GM18868 (cell line): ENCODE results near the gene CEP57L1.
"Not testable (repeated sequence)": the region's sequence is repeated elsewhere in the genome, so short reads cannot be mapped to it uniquely, and the experiment has no call there.

Experiments
- ATAC-seq: cut with Tn5 transposase; IDR thresholded peaks from one replicate; pipeline ENCODE4 v1.9.1; 2021; ENCODE audit warnings: mild to moderate bottlenecking, moderate library complexity; ENCODE audit not compliant: unreplicated experiment

Gene CEP57L1

GRCh38 chr6:109104512-109104911 lies 9.2 kb downstream of the CEP57L1 start:
- ATAC-seq, result no peak

DNA sequence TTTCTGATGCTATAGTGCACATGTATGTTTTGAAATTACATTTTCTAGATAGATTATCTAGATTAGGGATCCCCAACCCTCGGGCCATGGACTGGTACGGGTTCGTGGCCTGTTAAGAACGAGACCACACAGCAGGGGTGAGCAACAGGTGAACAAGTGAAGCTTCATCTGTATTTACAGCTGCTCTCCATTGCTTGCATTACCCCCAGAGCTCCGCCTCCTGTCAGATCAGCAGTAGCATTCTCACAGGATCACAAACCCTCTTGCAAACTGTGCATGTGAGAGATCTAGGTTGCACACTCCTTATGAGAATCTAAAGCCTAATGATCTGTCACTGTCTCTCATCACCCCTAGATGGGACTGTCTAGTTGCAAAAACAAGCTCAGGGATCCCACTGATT lies 10.4 kb downstream of the CEP57L1 start:
- ATAC-seq, result no peak

GRCh38 chr6:109109663-109110062 lies 14.4 kb downstream of the CEP57L1 start:
- ATAC-seq, result not testable (repeated sequence)

DNA sequence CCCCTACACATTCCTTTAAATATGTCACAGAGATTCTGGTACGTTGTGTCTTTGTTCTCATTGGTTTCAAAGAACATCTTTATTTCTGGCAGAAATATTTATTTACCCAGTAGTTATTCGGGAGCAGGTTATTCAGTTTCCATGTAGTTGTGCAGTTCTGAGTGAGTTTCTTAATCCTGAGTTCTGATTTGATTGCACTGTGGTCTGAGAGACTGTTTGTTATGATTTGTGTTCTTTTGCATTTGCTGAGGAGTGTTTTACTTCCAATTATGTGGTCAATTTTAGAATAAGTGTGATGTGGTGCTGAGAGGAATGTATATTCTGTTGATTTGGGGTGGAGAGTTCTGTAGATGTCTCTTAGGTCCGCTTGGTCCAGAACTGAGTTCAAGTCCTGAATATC lies 17.4 kb downstream of the CEP57L1 start:
- ATAC-seq, result not testable (repeated sequence)

- peak; percentile 76 for ATAC-seq
These were observed 22.2 kb downstream of the CEP57L1 start for GRCh38 chr6:109117346-109118035.

GRCh38 chr6:109118337-109118736 lies 23.0 kb downstream of the CEP57L1 start:
- no peak for ATAC-seq

DNA sequence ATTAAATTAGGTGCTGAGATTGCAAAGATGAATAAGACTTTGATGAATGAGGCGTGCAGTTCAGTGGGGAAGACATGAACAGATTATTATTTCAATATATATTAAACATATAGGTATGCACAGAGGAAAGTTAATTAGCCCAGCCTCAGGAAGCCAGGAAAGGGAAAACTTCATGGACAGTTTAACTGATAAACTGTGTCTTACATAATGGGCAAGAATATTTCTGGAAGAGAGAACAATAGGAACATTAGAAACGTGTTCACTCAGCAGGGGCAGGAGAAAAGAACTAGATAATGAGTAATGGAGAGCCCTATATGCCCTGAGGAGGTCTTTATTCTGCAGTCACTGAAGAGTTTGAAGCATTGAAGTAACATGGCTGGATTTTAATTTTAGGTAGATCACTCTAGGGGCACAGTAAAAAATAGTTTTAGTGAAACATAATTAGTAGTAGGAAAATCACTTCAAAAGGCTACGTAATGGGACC lies 23.6 kb downstream of the CEP57L1 start:
- ATAC-seq, result no peak

GRCh38 chr6:109121411-109121810 lies 26.1 kb downstream of the CEP57L1 start:
- ATAC-seq, result no peak

GRCh38 chr6:109124219-109124618 lies 28.9 kb downstream of the CEP57L1 start:
- no peak for ATAC-seq

GRCh38 chr6:109125504-109125903 lies 30.2 kb downstream of the CEP57L1 start:
- no peak for ATAC-seq

DNA sequence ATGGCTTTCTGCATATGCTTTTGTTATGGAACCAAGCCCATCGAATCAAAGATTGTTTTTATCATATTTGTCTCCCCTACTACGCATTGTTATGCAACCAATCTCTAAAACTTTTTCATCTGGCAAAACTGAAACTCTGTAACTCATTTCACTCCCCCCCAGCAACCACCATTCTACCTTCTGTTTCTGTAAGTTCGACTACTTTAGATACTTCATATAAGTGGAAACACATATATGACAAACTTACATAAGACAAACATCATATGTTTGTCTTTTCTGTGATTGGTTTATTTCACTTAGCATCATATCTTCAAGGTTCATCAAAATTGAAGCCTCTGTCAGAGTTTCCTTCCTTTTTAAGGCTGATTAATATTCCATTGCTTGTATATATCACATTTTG lies 34.8 kb downstream of the CEP57L1 start:
- ATAC-seq, result no peak

- not testable (repeated sequence) for ATAC-seq
These were observed 40.3 kb downstream of the CEP57L1 start for GRCh38 chr6:109135600-109135999.

DNA sequence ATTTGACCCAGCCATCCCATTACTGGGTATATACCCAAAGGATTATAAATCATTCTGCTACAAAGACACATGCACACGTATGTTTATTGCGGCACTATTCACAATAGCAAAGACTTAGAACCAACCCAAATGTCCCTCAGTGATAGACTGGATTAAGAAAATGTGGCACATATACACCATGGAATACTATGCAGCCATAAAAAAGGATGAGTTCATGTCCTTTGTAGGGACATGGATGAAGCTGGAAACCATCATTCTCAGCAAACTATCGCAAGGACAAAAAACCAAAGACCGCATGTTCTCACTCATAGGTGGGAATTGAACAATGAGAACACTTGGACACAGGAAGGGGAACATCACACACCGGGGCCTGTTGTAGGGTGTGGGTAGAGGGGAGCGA lies 40.7 kb downstream of the CEP57L1 start:
- not testable (repeated sequence) for ATAC-seq

DNA sequence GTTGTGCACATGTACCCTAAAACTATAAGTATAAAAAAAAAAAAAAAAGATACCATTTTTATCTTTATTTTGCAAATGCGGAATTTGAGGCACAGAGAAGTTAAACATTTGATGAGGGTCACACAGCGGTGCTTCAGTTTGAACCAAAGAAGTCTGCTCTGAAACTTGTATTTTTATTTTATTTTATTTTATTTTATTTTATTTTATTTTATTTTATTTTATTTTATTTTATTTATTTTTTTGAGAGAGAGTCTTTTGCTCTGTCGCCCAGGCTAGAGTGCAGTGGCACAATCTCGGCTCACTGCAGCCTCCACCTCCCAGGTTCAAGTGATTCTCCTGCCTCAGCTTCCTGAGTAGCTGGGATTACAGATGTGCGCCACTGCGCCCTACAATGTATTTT lies 41.2 kb downstream of the CEP57L1 start:
- not testable (repeated sequence) for ATAC-seq

- no peak for ATAC-seq
These were observed 43.8 kb downstream of the CEP57L1 start for GRCh38 chr6:109139109-109139508.

DNA sequence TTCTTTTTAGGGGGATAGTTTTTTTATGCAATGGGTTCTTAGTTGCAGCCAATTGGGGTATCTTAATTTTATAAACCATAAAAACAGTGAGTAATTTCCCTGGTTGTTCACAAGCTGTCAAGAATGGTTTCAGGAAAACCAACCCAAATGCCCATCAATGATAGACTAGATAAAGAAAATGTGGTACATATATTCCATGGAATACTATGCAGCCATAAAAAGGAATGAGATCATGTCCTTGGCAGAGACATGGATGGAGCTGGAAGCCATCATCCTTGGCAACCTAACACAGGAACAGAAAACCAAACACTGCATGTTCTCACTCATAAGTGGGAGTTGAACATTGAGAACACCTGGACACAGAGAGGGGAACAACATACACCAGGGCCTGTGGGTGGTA lies 46.8 kb downstream of the CEP57L1 start:
- not testable (repeated sequence) for ATAC-seq

GRCh38 chr6:109143191-109143590 lies 47.9 kb downstream of the CEP57L1 start:
- no peak for ATAC-seq

DNA sequence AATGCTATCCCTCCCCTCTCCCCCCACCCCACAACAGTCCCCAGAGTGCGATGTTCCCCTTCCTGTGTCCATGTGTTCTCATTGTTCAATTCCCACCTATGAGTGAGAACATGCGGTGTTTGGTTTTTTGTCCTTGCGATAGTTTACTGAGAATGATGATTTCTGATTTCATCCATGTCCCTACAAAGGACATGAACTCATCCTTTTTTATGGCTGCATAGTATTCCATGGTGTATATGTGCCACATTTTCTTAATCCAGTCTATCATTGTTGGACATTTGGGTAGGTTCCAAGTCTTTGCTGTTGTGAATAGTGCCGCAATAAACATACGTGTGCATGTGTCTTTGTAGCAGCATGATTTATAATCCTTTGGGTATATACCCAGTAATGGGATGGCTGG lies 52.9 kb downstream of the CEP57L1 start:
- ATAC-seq, result not testable (repeated sequence)

DNA sequence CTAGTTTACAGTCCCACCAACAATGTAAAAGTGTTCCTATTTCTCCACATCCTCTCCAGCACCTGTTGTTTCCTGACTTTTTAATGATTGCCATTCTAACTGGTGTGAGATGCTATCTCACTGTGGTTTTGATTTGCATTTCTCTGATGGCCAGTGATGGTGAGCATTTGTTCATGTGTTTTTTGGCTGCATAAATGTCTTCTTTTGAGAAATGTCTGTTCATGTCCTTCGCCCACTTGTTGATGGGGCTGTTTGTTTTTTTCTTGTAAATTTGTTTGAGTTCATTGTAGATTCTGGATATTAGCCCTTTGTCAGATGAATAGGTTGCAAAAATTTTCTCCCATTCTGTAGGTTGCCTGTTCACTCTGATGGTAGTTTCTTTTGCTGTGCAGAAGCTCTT lies 53.4 kb downstream of the CEP57L1 start:
- not testable (repeated sequence) for ATAC-seq

GRCh38 chr6:109153752-109154151 lies 58.4 kb downstream of the CEP57L1 start:
- ATAC-seq, result no peak

DNA sequence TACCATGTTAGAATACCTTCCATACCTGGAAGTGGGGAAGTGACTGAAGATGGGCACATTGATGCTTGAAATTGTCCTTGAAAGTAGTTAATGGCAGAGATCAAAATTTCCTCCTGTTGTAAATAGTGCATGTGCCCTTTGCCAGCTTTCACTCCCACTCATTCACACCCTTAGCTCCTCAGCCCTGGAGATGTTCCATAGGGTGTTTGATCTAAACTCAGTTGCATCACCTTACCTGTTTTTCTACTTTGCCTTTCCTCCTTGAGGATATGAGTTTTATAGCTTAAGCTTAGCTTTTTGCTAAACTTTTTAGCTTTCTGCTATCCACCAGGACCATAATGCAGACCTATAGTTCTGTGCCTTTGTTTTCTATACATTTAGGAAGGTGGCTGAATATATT lies 69.0 kb downstream of the CEP57L1 start:
- ATAC-seq, result no peak

- ATAC-seq, result no peak
These were observed 70.2 kb downstream of the CEP57L1 start for GRCh38 chr6:109165392-109165974.

DNA sequence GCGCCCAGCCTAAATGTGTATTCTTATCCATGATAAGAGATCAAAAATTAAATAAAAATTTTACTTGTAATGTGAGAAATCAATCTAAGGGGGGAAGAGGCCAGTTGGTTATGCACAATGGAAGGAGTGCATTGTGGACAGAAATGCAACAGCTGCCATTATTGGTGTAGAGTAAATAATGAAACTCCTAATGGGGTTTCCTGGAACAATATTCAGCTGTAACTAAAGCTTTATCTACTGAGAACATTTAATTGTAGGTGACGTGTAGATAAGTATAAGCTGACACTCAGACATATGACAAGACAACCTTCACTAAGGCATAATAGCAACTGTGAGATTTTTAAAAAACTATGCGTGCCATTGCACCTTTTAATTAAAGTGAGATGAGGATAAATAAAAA lies 71.4 kb downstream of the CEP57L1 start:
- ATAC-seq, result no peak
